IMR-90 (cell line): ENCODE results near the gene TAGAP. TPM values are rescaled to one million over a fixed set of nuclear protein-coding genes. Genes with fewer than 3 reads are reported as not detected.

Experiments used
- ATAC-seq: fragments of 200-7000 bp; cut with Tn5 transposase; 2 replicates; pipeline ENCODE4 v1.9.1; 2020; ENCODE audit warnings: low read depth, mild to moderate bottlenecking, moderate library complexity
- BruUV-seq: library from RNA; stranded (reverse); fragments of 400-500 nt; replicated peaks from 2 replicates; lab custom pipeline; 2021; lab: Mats Ljungman, UMichigan
- CTCF ChIA-PET: fragments of 300-600 bp; formaldehyde crosslinking; extraction: SDS; loops from one replicate; lab custom pipeline; 2021; ENCODE audit warnings: antibody characterized with exemption; lab: Yijun Ruan, JAX
- POLR2A ChIA-PET: fragments of 300-600 bp; sonication (Branson Sonifier 250); formaldehyde crosslinking; loops from one replicate; lab custom pipeline; 2022; ENCODE audit warnings: antibody characterized with exemption; ENCODE audit not compliant: unreplicated experiment; lab: Charles Lee
- DNase-seq: peaks from one replicate; pipeline ENCODE4 v3.0.0; 2013
- H2AFZ ChIP-seq: replicated peaks from 2 replicates; pipeline ENCODE3; 2013; ENCODE audit warnings: low read length, mild to moderate bottlenecking; ENCODE audit not compliant: poor library complexity
- H2AK5ac ChIP-seq: 2 replicates; pipeline ENCODE4 v1.6.1; 2013; ENCODE audit warnings: low read depth, low read length, inconsistent platforms
- H2AK9ac ChIP-seq: replicated peaks from 2 replicates; pipeline ENCODE3; 2013; ENCODE audit warnings: mild to moderate bottlenecking, low read depth, low read length, moderate library complexity; ENCODE audit not compliant: poor library complexity
- H2BK120ac ChIP-seq: 2 replicates; pipeline ENCODE4 v1.6.1; 2013; ENCODE audit warnings: low read depth, low read length, inconsistent platforms
- H2BK15ac ChIP-seq: 3 replicates; pipeline ENCODE4 v1.6.1; 2013; ENCODE audit warnings: low read depth, low read length, inconsistent platforms
- H2BK20ac ChIP-seq: 2 replicates; pipeline ENCODE4 v1.6.1; 2013; ENCODE audit warnings: low read depth, mild to moderate bottlenecking, inconsistent platforms, low read length, moderate library complexity
- H2BK5ac ChIP-seq: 2 replicates; pipeline ENCODE4 v1.6.1; 2013; ENCODE audit warnings: mild to moderate bottlenecking, low read depth, low read length, inconsistent platforms; ENCODE audit not compliant: poor library complexity, severe bottlenecking
- H3K14ac ChIP-seq: replicated peaks from 2 replicates; pipeline ENCODE4 v1.6.1; 2013; ENCODE audit warnings: low read depth, low read length, inconsistent platforms
- H3K18ac ChIP-seq: 2 replicates; pipeline ENCODE4 v1.6.1; 2013; ENCODE audit warnings: low read depth, low read length, control low read depth
- H3K23ac ChIP-seq: 2 replicates; pipeline ENCODE4 v1.6.1; 2013; ENCODE audit warnings: low read depth, low read length, inconsistent platforms
- H3K27ac ChIP-seq: 2 replicates; pipeline ENCODE4 v1.5.1; 2013; ENCODE audit warnings: mild to moderate bottlenecking, control low read depth, low read length; ENCODE audit not compliant: insufficient read depth
- H3K27me3 ChIP-seq: 2 replicates; pipeline ENCODE4 v1.6.1; 2013; ENCODE audit warnings: low read length; ENCODE audit not compliant: control insufficient read depth, insufficient read depth
- H3K36me3 ChIP-seq: 2 replicates; pipeline ENCODE4 v1.6.1; 2013; ENCODE audit warnings: low read length, mixed read lengths; ENCODE audit not compliant: control insufficient read depth, insufficient read depth
- H3K4ac ChIP-seq: 2 replicates; pipeline ENCODE4 v1.6.1; 2013; ENCODE audit warnings: low read depth, low read length, inconsistent platforms
- H3K4me1 ChIP-seq: 2 replicates; pipeline ENCODE4 v1.6.1; 2013; ENCODE audit warnings: low read length, mixed read lengths; ENCODE audit not compliant: control insufficient read depth, insufficient read depth
- H3K4me2 ChIP-seq: 2 replicates; pipeline ENCODE4 v1.6.1; 2013; ENCODE audit warnings: low read depth, mild to moderate bottlenecking, control low read depth, low read length, moderate library complexity
- H3K4me3 ChIP-seq: 2 replicates; pipeline ENCODE4 v1.5.1; 2013; ENCODE audit warnings: low read depth, mild to moderate bottlenecking, control low read depth, low read length, moderate library complexity; ENCODE audit not compliant: insufficient read depth
- H3K56ac ChIP-seq: 2 replicates; pipeline ENCODE4 v1.6.1; 2013; ENCODE audit warnings: low read length, inconsistent platforms; ENCODE audit not compliant: insufficient read depth; ENCODE audit errors: extremely low read depth
- H3K79me1 ChIP-seq, 2 experiments: 2 replicates each; pipeline ENCODE4 v1.6.1; 2013; ENCODE audit warnings: low read length in 2 of 2, inconsistent platforms in 1 of 2, low read depth in 1 of 2
- H3K9ac ChIP-seq: 2 replicates; pipeline ENCODE4 v1.6.1; 2013; ENCODE audit warnings: low read depth, low read length, control low read depth
- H3K9me1 ChIP-seq: 2 replicates; pipeline ENCODE4 v1.6.1; 2013; ENCODE audit warnings: low read length, inconsistent platforms; ENCODE audit not compliant: insufficient read depth
- H3K9me3 ChIP-seq: 2 replicates; pipeline ENCODE4 v1.6.1; 2013; ENCODE audit warnings: low read length; ENCODE audit not compliant: control insufficient read depth, insufficient read depth
- H4K20me1 ChIP-seq: 2 replicates; pipeline ENCODE4 v1.6.1; 2013; ENCODE audit warnings: low read length, inconsistent platforms; ENCODE audit not compliant: insufficient read depth
- H4K5ac ChIP-seq: 2 replicates; pipeline ENCODE4 v1.6.1; 2013; ENCODE audit warnings: mild to moderate bottlenecking, low read depth, low read length, control low read depth
- H4K8ac ChIP-seq, 2 experiments: 2 replicates each; pipeline ENCODE4 v1.6.1; 2013; ENCODE audit warnings: low read depth in 2 of 2, low read length in 2 of 2, control low read depth in 1 of 2, inconsistent platforms in 1 of 2
- H4K91ac ChIP-seq: 2 replicates; pipeline ENCODE4 v1.6.1; 2013; ENCODE audit warnings: low read depth, low read length, inconsistent platforms; ENCODE audit not compliant: insufficient read depth
- BHLHE40 ChIP-seq: fragments of 150-350 bp; IDR thresholded peaks from 2 replicates; pipeline ENCODE4 v1.6.1; 2016; ENCODE audit warnings: mild to moderate bottlenecking, low read depth, low read length
- CEBPB ChIP-seq: IDR thresholded peaks from 2 replicates; pipeline ENCODE4 v1.6.1; 2012; ENCODE audit warnings: low read depth, low read length, improper control_type of control experiment
- CHD1 ChIP-seq: IDR thresholded peaks from 2 replicates; pipeline ENCODE4 v1.6.1; 2012; ENCODE audit warnings: low read depth, low read length, improper control_type of control experiment
- CTCF ChIP-seq: conservative IDR thresholded peaks from 2 replicates; pipeline ENCODE4 v1.5.1; 2012; ENCODE audit warnings: mild to moderate bottlenecking, low read depth, low read length, improper control_type of control experiment
- ELK1 ChIP-seq: fragments of 150-350 bp; IDR thresholded peaks from 2 replicates; pipeline ENCODE4 v1.6.1; 2016; ENCODE audit warnings: low read depth, mild to moderate bottlenecking, low read length, moderate library complexity, borderline replicate concordance
- FOS ChIP-seq: fragments of 150-350 bp; IDR thresholded peaks from 2 replicates; pipeline ENCODE4 v1.6.1; 2016; ENCODE audit warnings: low read depth, low read length
- MAFK ChIP-seq: IDR thresholded peaks from 2 replicates; pipeline ENCODE4 v1.6.1; 2012; ENCODE audit warnings: low read depth, low read length, improper control_type of control experiment
- MAZ ChIP-seq: IDR thresholded peaks from 2 replicates; pipeline ENCODE4 v1.6.1; 2012; ENCODE audit warnings: low read depth, mild to moderate bottlenecking, low read length, improper control_type of control experiment, moderate library complexity, borderline replicate concordance
- MXI1 ChIP-seq: IDR thresholded peaks from 2 replicates; pipeline ENCODE4 v1.6.1; 2012; ENCODE audit warnings: low read depth, mild to moderate bottlenecking, low read length, moderate library complexity, borderline replicate concordance
- NFE2L2 ChIP-seq: fragments of 150-350 bp; IDR thresholded peaks from 2 replicates; pipeline ENCODE4 v1.6.1; 2016; ENCODE audit warnings: low read depth, mild to moderate bottlenecking, low read length
- POLR2A ChIP-seq: IDR thresholded peaks from 2 replicates; pipeline ENCODE4 v1.6.1; 2012; ENCODE audit warnings: mild to moderate bottlenecking, low read depth, low read length
- RAD21 ChIP-seq: IDR thresholded peaks from 2 replicates; pipeline ENCODE4 v1.6.1; 2012; ENCODE audit warnings: low read length, improper control_type of control experiment
- RCOR1 ChIP-seq: IDR thresholded peaks from 2 replicates; pipeline ENCODE4 v1.6.1; 2012; ENCODE audit warnings: mild to moderate bottlenecking, low read length, improper control_type of control experiment; ENCODE audit not compliant: insufficient replicate concordance
- RFX5 ChIP-seq: IDR thresholded peaks from 2 replicates; pipeline ENCODE4 v1.8.0; 2012; ENCODE audit warnings: low read depth, mild to moderate bottlenecking, low read length, moderate library complexity
- SMC3 ChIP-seq: fragments of 150-350 bp; IDR thresholded peaks from 2 replicates; pipeline ENCODE4 v1.6.1; 2016; ENCODE audit warnings: low read depth, mild to moderate bottlenecking, antibody characterized with exemption, low read length, moderate library complexity
- USF2 ChIP-seq: fragments of 150-350 bp; IDR thresholded peaks from 2 replicates; pipeline ENCODE4 v1.6.1; 2017; ENCODE audit warnings: mild to moderate bottlenecking, antibody characterized with exemption, low read length, low read depth
- WGBS, 2 experiments: methylation state at CpG; one replicate each; pipeline versions ENCODE4 v1.1.5 to v1.1.7; 2013; ENCODE audit warnings: missing lambda C conversion rate in 2 of 2; ENCODE audit not compliant: insufficient read length in 1 of 2; ENCODE audit errors: extremely low coverage in 2 of 2; 5-methylcytosine and 5-hydroxymethylcytosine counted together
- dilution Hi-C: fragments of 300-500 bp; cut with HindIII; formaldehyde crosslinking; loops from one replicate; pipeline ENCODE4 v1.14.3; 2018; ENCODE audit warnings: low sequenced_read_pairs; ENCODE audit not compliant: unreplicated experiment
- in situ Hi-C: fragments of 300-500 bp; cut with MboI; formaldehyde crosslinking; loops from 3 replicates; pipeline ENCODE4 v1.14.3; 2019; ENCODE audit warnings: low sequenced_read_pairs, inconsistent platforms, mixed read lengths
- intact Hi-C: fragments of 100-400 bp; cut with micrococcal nuclease; formaldehyde crosslinking; loops from 2 replicates; pipeline ENCODE4 v1.10.0; 2022
- polyA plus RNA-seq, 3 experiments: library from polyadenylated mRNA; depleted of rRNA; stranded (reverse); fragments of >200 nt; gene quantifications; 2 replicates each; pipeline ENCODE4 v1.2.3, GENCODE V29; 2012; ENCODE audit warnings: low replicate concordance in 1 of 3
- total RNA-seq: library from RNA; depleted of rRNA; stranded (reverse); fragments of >200 nt; gene quantifications from 2 replicates; pipeline ENCODE4 v1.2.3, GENCODE V29; 2012

The TAGAP gene
- total and polyA plus RNA-seq, 2 of the 4 experiments (the other 2 are of a cell fraction): not detected

GRCh38 chr6:159061146-159061545 is 16.4 kb upstream of the TAGAP start:
- no peak overlapping the region for H2BK120ac ChIP-seq
- no peak overlapping the region for H2AK9ac ChIP-seq
- ChIA-PET CTCF (no interaction called here), POLR2A (no interaction called here)
- no peak overlapping the region for H2BK5ac ChIP-seq
- H3K27ac ChIP-seq: no peak overlapping the region
- DNase-seq (no peak), ATAC-seq (no peak)
- no peaks in the 10 kb centered on the region for H3K79me1 ChIP-seq
- H4K5ac ChIP-seq: no peak overlapping the region
- H4K91ac ChIP-seq: no peak overlapping the region
- no peaks in the 10 kb centered on the region for H3K36me3 ChIP-seq
- in situ Hi-C loops: no loop called here
- no peaks in the 10 kb centered on the region for H3K9me1 ChIP-seq
- H2BK15ac ChIP-seq: no peak overlapping the region
- no peak overlapping the region for H4K8ac ChIP-seq
- H3K4me3 ChIP-seq: no peak overlapping the region
- intact Hi-C loops: no loop called here
- no peak overlapping the region for H3K9ac ChIP-seq
- H3K27me3 ChIP-seq: peaks cover 40% of the 10 kb centered on the region
- H3K4me1 ChIP-seq: no peaks in the 10 kb centered on the region
- H2AK5ac ChIP-seq: no peak overlapping the region
- WGBS, 2 experiments: 53% methylated on average over 3 of the region's 7 CpGs; no CpG with 5 or more reads in 1 of the 2 experiments
- H4K20me1 ChIP-seq: no peaks in the 10 kb centered on the region
- dilution Hi-C loops: no loop called here
- H3K4ac ChIP-seq: no peak overlapping the region
- H3K4me2 ChIP-seq: no peak overlapping the region
- H2AFZ ChIP-seq: no peak overlapping the region
- no peak overlapping the region for H3K18ac ChIP-seq
- H3K56ac ChIP-seq: no peak overlapping the region
- H2BK20ac ChIP-seq: no peak overlapping the region
- no peak overlapping the region for H3K14ac ChIP-seq
- TF ChIP-seq MXI1 (no peak), BHLHE40 (no peak), SMC3 (no peak), NFE2L2 (no peak), ELK1 (no peak), RFX5 (no peak), CTCF (no peak), USF2 (no peak), RAD21 (no peak), MAZ (no peak), MAFK (no peak), CEBPB (no peak), FOS (no peak), CHD1 (no peak), POLR2A (no peak), RCOR1 (no peak)
- H3K23ac ChIP-seq: no peak overlapping the region
- no peaks in the 10 kb centered on the region; the same call in 1 of the 2 replicates for H3K9me3 ChIP-seq
- BruUV-seq: no TSS peak
